A549 (cell line): Measurements from ENCODE around the gene FAAP100. TPM values are rescaled to one million over a fixed set of nuclear protein-coding genes. Genes with fewer than 3 reads are reported as not detected.

Experiments
- ATAC-seq, 2 experiments: fragments of 200-7000 bp in 1 of 2; fragments of >200 bp in 1 of 2; cut with Nextera tagmentation in 1 of 2; cut with Tn5 transposase in 1 of 2; 3 replicates each; pipeline versions ENCODE4 v1.8.0 to v1.9.1; 2018 to 2020; ENCODE audit warnings: mild to moderate bottlenecking in 1 of 2, moderate library complexity in 1 of 2
- CTCF ChIA-PET: fragments of 300-600 bp; sonication (Branson Sonifier 250); formaldehyde crosslinking; extraction: SDS; loops from one replicate; lab custom pipeline; 2021; ENCODE audit warnings: antibody characterized with exemption, inconsistent platforms; lab: Yijun Ruan, JAX
- POLR2A ChIA-PET: fragments of 350-600 bp; formaldehyde crosslinking; extraction: SDS; loops from one replicate; lab custom pipeline; 2021; ENCODE audit warnings: antibody characterized with exemption, inconsistent platforms; lab: Yijun Ruan, JAX
- DNase-seq, 2 experiments: peaks; one replicate each; pipeline versions ENCODE4 v3.0.0 to v3.0.0-alpha.2; 2011 to 2016; ENCODE audit warnings: low read depth in 1 of 2, low spot score in 1 of 2
- FAIRE-seq: peaks from 2 replicates; lab custom pipeline; 2011; peaks lifted over from hg19 to GRCh38; lab: Jason Lieb, UNC
- H3K27ac ChIP-seq, 2 experiments: fragments of >200 bp; sonication (Bioruptor Twin); formaldehyde crosslinking; 3 replicates each; pipeline ENCODE4 v1.5.1; 2016 to 2017
- H3K4me1 ChIP-seq: fragments of >200 bp; sonication (Bioruptor Twin); formaldehyde crosslinking; 3 replicates; pipeline ENCODE4 v1.6.1; 2016
- H3K4me2 ChIP-seq: fragments of >200 bp; sonication (Bioruptor Twin); formaldehyde crosslinking; 3 replicates; pipeline ENCODE4 v1.6.1; 2016
- H3K4me3 ChIP-seq: fragments of >200 bp; sonication (Bioruptor Twin); formaldehyde crosslinking; 3 replicates; pipeline ENCODE4 v1.5.1; 2016
- H3K9me3 ChIP-seq: fragments of >200 bp; sonication (Bioruptor Twin); formaldehyde crosslinking; 3 replicates; pipeline ENCODE4 v1.6.1; 2016
- CEBPB ChIP-seq, 2 experiments: fragments of >200 bp in 1 of 2; sonication (Bioruptor Twin) in 1 of 2; formaldehyde crosslinking in 1 of 2; IDR thresholded peaks; 2 replicates each; pipeline ENCODE4 v1.6.1; 2012 to 2016
- CHD4 ChIP-seq: fragments of 200-600 bp; sonication (generic); IDR thresholded peaks from 2 replicates; pipeline ENCODE4 v1.6.1; 2016; ENCODE audit warnings: antibody characterized with exemption, mild to moderate bottlenecking, borderline replicate concordance
- ESRRA ChIP-seq: fragments of 150-350 bp; IDR thresholded peaks from 2 replicates; pipeline ENCODE4 v1.6.1; 2014; ENCODE audit warnings: mild to moderate bottlenecking, low read length, borderline replicate concordance
- HOXB5 ChIP-seq: fragments of 250-450 bp; sonication (Bioruptor Pico); IDR thresholded peaks from 2 replicates; pipeline ENCODE4 v1.5.0; 2020; ENCODE audit warnings: mild to moderate bottlenecking, moderate library complexity
- JUN ChIP-seq, 2 experiments: fragments of >200 bp; sonication (Bioruptor Twin); formaldehyde crosslinking; IDR thresholded peaks; 2 replicates in 1 of 2; 3 replicates in 1 of 2; pipeline ENCODE4 v1.6.1; 2016 to 2017
- JUNB ChIP-seq: fragments of >200 bp; sonication (Bioruptor Twin); formaldehyde crosslinking; IDR thresholded peaks from 2 replicates; pipeline ENCODE4 v1.6.1; 2016
- KDM1A ChIP-seq: fragments of 200-600 bp; sonication (generic); IDR thresholded peaks from 2 replicates; pipeline ENCODE4 v1.6.1; 2016; ENCODE audit warnings: low read depth, mild to moderate bottlenecking
- MAFK ChIP-seq: fragments of 450-650 bp; IDR thresholded peaks from 2 replicates; pipeline ENCODE4 v1.6.1; 2014; ENCODE audit not compliant: partially characterized antibody
- MYC ChIP-seq: IDR thresholded peaks from 2 replicates; pipeline ENCODE4 v1.6.1; 2012; ENCODE audit warnings: mild to moderate bottlenecking, inconsistent platforms, low read length, improper control_type of control experiment, borderline replicate concordance
- NPAS2 ChIP-seq: fragments of 250-450 bp; sonication (Bioruptor Pico); IDR thresholded peaks from 2 replicates; pipeline ENCODE4 v1.8.0; 2022; ENCODE audit warnings: mild to moderate bottlenecking, moderate library complexity, borderline replicate concordance
- PBX3 ChIP-seq: IDR thresholded peaks from 2 replicates; pipeline ENCODE4 v1.6.1; 2012
- POLR2AphosphoS2 ChIP-seq: conservative IDR thresholded peaks from 2 replicates; pipeline ENCODE4 v1.6.1; 2012; ENCODE audit warnings: low read length, improper control_type of control experiment, inconsistent platforms
- RNF2 ChIP-seq: fragments of 200-600 bp; sonication (generic); IDR thresholded peaks from 2 replicates; pipeline ENCODE4 v1.6.1; 2016; ENCODE audit warnings: low read depth, mild to moderate bottlenecking, antibody characterized with exemption, moderate library complexity, borderline replicate concordance
- USF2 ChIP-seq: fragments of 450-650 bp; IDR thresholded peaks from 2 replicates; pipeline ENCODE4 v1.6.1; 2014; ENCODE audit warnings: antibody characterized with exemption
- WGBS: methylation state at CpG from one replicate; pipeline ENCODE4 v1.1.6; 2017; ENCODE audit errors: missing lambda C conversion rate; 5-methylcytosine and 5-hydroxymethylcytosine counted together
- polyA plus RNA-seq, 4 experiments: library from polyadenylated mRNA; depleted of rRNA in 3 of 4; stranded (reverse); fragments of >200 nt; fragmentation: RNase III in 1 of 4; extraction: RNeasy Plus Mini Kit Qiagen cat#74134 plus additional on column Dnase treatment in 1 of 4; gene quantifications; 2 replicates in 3 of 4; 3 replicates in 1 of 4; pipeline ENCODE4 v1.2.3, GENCODE V29; 2011 to 2017

FAAP100 gene
- polyA plus RNA-seq, 2 of the 4 experiments (the other 2 are of a cell fraction), result 5.4 to 16.8 TPM

GRCh38 chr17:81494626-81495377 lies 57.4 kb downstream of the FAAP100 start:
- ChIA-PET POLR2A (no interaction called here), CTCF (interaction anchor here (0.9 to 3.0 kb wide), 5 partner anchors 11 to 242 kb away, joined by 3 to 26 read pairs (median 5); partner anchors contain the start of gene SLC38A10)
- H3K9me3 ChIP-seq, result no peaks in the 10 kb centered on the region
- no peak overlapping the region for H3K4me3 ChIP-seq
- DNase-seq (peak in 1 of 2 experiments; percentile 61), FAIRE-seq (peak; percentile 73)
- no peak overlapping the region for H3K27ac ChIP-seq
- 51% methylated on average over 8 of the region's 8 CpGs for WGBS
- 0 out of 3 replicates have a peak overlapping the region, but pooled peaks have one; percentile 23 for H3K4me2 ChIP-seq
- H3K4me1 ChIP-seq, result peaks cover 28% of the 10 kb centered on the region
- no peak for TF ChIP-seq CHD4
- TF ChIP-seq USF2, result peak; percentile 84
- TF ChIP-seq, all 56 proteins: peak for 1
- ATAC-seq, result peak in 1 of 2 experiments; percentile 43; a peak in 3 of 6 replicates

GRCh38 chr17:81493198-81494038 lies 58.7 kb downstream of the FAAP100 start:
- POLR2A ChIA-PET, result no interaction called here
- FAIRE-seq (no peak), DNase-seq (no peak), ATAC-seq (no peak)
- Histone ChIP-seq H3K4me1 (peaks cover 37% of the 10 kb centered on the region), H3K4me3 (no peak overlapping the region), H3K9me3 (no peaks in the 10 kb centered on the region), H3K4me2 (no peak overlapping the region), H3K27ac (no peak overlapping the region)
- TF ChIP-seq POLR2AphosphoS2 (no peak), HOXB5 (CRISPR knock-in tag) (no peak), JUN (IDR thresholded peaks at IDR 0.05) (no peak), CEBPB (IDR thresholded peaks at IDR 0.05) (peak in 1 of 2 experiments; percentile 19; a peak in 1 of 4 replicates), PBX3 (no peak), MAFK (peak; percentile 83), RNF2 (no peak), MYC (no peak)
- 86% methylated on average over 16 of the region's 16 CpGs for WGBS
- CTCF ChIA-PET, result interaction anchor here (0.8 to 3.0 kb wide), 6 partner anchors 9 to 241 kb away, joined by 3 to 26 read pairs (median 4); partner anchors contain the start of gene SLC38A10

- Histone ChIP-seq H3K4me3 (no peak overlapping the region), H3K4me2 (no peak overlapping the region), H3K27ac (no peak overlapping the region)
- POLR2A ChIA-PET, result interaction anchor here (1.2 kb wide), 1 partner anchor 16 kb away, joined by 3 read pairs; no protein-coding TSS in a partner anchor
- FAIRE-seq, result no peak
- ATAC-seq, result no peak
- no peak for DNase-seq
- TF ChIP-seq KDM1A (no peak), JUNB (no peak), USF2 (no peak), NPAS2 (CRISPR knock-in tag) (no peak), ESRRA (no peak)
- TF ChIP-seq, all 56 proteins: peak for 0
- Histone ChIP-seq H3K9me3 (no peaks in the 10 kb centered on the region), H3K4me1 (peaks cover 37% of the 10 kb centered on the region)
- CTCF ChIA-PET, result interaction anchor here (0.7 to 3.0 kb wide), 8 partner anchors 9 to 240 kb away, joined by 3 to 26 read pairs (median 4); no protein-coding TSS in a partner anchor
- WGBS, result 84% methylated on average over 9 of the region's 9 CpGs
Measured at GRCh38 chr17:81492706-81493105, 59.4 kb downstream of the FAAP100 start.
